GM19438 (cell line): ENCODE results near the gene EPSTI1.
A peak's percentile ranks its signal among the peaks of the same experiment; 100 is the strongest.

Experiments used
- ATAC-seq: cut with Tn5 transposase; IDR thresholded peaks from one replicate; pipeline ENCODE4 v1.9.1; 2021; ENCODE audit warnings: low read depth; ENCODE audit not compliant: unreplicated experiment

EPSTI1 gene, protein sequence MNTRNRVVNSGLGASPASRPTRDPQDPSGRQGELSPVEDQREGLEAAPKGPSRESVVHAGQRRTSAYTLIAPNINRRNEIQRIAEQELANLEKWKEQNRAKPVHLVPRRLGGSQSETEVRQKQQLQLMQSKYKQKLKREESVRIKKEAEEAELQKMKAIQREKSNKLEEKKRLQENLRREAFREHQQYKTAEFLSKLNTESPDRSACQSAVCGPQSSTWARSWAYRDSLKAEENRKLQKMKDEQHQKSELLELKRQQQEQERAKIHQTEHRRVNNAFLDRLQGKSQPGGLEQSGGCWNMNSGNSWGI

DNA sequence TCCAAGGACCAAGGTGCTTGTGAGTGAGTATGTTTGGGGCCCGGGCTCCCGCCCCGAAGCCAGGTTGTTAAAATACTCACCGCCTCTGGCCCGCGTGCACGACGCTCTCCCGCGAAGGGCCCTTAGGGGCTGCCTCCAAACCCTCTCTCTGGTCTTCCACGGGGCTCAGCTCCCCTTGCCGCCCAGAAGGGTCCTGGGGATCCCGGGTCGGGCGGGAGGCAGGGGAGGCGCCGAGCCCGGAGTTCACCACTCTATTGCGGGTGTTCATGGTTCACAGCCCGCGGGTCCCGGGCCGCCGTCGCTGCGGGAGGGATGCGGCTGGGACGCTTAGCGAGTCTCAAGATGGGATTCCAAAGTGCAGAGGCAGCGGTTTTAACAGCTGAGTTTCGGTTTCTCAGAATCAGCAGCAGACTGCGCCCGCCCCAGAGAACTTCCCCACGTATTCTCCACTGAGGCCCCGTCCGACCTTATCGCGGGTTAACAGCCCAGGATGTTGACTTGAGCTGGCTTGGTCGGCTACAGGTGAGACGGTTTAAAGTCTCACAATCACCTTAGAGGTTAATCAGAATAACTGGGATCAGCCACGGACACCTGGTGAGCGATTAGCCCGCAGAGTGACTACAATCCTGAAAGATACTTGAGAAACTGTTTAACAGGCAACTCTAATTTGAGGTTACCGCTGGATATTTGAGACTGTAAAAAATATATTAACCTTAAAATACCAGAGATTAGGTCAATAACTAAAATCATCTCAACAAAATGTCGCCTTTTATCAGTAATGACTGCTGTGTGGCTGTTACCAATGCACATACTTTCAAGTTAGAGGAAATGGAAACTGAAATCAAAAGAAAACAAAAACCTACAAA lies at the start of gene EPSTI1:
Gene EPSTI1, minus strand, starts transcription at position 344 of the 866 bp plus-strand sequence. Its CDS starts 76 bp downstream, at position 268.
- peak; percentile 73 for ATAC-seq

GRCh38 chr13:43041369-43041921 lies 49.4 kb upstream of the EPSTI1 start:
- ATAC-seq: peak; percentile 52

DNA sequence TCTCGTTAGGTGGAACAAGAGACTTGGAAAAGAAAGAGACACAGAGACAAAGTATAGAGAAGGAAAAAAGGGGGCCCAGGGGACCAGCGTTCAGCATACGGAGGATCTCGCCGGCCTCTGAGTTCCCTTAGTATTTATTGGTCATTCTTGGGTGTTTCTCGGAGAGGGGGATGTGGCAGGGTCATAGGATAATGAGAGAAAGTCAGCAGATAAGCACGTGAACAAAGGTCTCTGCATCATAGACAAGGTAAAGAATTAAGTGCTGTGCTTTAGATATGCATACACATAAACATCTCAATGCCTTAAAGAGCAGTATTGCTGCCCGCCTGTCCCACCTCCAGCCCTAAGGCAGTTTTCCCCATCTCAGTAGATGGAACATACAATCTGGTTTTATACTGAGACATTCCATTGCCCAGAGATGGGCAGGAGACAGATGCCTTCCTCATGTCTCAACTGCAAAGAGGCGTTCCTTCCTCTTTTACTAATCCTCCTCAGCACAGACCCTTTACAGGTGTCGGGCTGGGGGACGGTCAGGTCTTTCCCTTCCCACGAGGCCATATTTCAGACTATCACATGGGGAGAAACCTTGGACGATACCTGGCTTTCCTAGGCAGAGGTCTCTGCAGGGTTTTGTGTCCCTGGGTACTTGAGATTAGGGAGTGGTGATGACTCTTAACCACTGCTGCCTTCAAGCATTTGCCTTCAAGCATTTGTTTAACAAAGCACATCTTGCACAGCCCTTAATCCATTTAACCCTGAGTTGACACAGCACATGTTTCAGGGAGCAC lies 48.7 kb upstream of the EPSTI1 start:
- peak; percentile 33 for ATAC-seq

- ATAC-seq: no peak
These were observed 47.9 kb upstream of the EPSTI1 start for GRCh38 chr13:43039966-43040365.

DNA sequence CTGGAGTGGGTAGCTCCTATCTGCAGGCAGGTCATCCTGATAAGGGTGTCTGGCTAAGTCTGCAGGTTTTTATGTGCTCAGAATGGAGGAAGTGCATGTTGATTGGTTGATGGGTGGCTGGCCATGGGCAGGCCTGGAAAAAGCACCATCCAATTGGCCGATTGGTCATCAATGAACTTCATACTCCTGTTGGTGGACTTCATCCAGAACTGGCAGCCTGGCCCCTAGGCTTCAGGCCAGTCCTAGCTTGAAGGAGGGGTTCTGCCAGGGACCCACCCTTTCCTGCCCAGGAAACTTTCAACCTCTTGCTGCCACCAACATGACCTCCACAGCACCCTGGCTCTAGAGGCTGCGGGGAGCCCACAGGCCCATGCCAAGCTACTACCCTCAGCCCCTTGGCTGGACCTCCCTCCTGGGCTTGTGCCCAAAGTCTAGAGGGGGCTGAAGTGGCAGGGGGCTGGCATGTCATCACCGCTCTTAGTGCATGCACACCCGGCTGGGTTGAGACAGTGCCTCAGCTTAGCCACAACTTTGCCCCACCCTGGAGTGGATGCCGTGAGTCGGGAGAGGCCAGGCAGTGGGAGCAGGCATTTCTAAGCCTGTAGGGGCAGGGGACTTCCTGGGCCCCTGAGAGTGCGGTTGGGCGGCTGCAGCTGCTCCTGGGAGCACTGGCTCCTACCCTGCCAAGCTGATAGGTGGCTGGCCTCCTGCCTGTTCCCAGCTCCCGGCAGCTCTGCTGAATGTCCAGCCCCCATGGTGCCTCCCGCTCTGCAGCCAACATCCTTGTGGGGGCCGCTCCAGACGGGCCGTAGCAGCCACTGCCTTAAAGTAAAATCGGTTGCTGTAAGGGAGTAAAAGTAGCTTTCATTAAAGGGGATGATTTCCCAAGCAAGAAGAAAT lies 44.6 kb upstream of the EPSTI1 start:
- no peak for ATAC-seq

GRCh38 chr13:43033038-43033437 lies 41.0 kb upstream of the EPSTI1 start:
- no peak for ATAC-seq

DNA sequence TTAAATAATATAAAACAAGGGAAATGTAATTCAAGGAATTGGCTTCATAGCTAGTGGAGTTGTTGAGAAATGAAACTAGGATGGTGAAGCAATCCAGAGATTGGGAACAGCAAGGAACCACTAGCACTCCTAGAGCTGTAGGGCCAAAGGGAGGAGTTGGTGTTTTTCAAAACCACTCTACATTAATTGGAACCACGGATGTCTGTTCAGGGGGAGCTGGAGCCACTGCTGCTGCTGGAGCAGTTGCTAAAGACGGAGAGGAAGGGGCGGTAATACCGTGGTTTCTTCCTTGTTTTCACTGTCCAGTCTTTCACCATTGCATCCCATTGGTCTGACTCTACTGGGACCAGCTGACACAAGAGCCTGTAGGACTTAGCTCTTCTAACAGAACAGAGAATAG lies 39.8 kb upstream of the EPSTI1 start:
- no peak for ATAC-seq

DNA sequence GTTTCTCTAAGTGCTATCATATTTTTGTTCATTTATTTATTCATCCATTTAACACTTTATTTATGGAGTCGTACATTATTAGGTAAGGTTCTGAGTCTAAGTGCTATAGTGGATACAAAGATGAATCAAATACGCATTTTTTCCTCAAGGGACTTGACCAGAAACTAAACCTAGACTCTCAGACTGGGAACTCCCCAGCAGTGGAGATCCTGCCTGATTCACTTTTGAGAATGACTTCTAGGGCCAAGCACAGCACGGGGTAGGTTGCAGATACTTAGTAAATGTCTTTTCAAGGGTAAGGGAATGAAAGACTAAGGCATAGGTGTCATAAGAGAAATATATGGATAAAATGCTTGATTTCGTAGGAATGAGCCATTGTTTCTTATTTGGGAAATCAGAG lies 38.5 kb upstream of the EPSTI1 start:
- ATAC-seq: no peak

GRCh38 chr13:43026262-43026661 lies 34.2 kb upstream of the EPSTI1 start:
- ATAC-seq: no peak

DNA sequence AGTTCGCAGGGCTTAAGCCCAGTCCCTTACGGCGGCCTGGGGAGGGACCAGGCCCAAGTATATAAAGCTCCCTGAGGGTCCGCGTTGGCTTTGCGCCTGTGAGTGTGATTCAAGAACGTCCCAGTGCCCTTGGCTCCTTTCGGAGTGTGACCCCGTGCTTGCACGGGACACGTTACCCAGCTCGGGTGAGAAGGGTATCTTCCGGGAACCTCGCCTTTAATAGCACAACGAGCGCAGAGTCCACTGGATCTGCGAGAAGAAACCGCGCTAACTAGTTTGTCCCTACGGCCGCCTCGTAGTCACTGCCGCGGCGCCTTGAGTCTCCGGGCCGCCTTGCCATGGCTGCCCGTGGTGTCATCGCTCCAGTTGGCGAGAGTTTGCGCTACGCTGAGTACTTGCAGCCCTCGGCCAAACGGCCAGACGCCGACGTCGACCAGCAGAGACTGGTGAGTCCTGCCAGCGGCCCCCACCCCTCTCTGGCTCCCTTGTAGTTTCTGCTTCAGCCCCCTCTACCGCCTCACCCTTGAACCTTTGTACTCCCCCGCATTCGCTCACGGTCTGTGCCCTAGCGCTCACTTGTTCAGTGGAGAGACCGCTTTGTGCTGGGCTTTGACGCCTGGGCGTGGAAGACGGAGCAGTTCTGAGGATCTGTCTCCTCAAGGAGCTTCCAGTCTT lies 31.4 kb upstream of the EPSTI1 start, which contains the start of gene DNAJC15:
Gene DNAJC15, plus strand, starts transcription at position 298 of the 675 bp plus-strand sequence. Its CDS starts 41 bp downstream, at position 339.
- ATAC-seq: peak; percentile 86

- no peak for ATAC-seq
These were observed 30.9 kb upstream of the EPSTI1 start for GRCh38 chr13:43022934-43023288.

DNA sequence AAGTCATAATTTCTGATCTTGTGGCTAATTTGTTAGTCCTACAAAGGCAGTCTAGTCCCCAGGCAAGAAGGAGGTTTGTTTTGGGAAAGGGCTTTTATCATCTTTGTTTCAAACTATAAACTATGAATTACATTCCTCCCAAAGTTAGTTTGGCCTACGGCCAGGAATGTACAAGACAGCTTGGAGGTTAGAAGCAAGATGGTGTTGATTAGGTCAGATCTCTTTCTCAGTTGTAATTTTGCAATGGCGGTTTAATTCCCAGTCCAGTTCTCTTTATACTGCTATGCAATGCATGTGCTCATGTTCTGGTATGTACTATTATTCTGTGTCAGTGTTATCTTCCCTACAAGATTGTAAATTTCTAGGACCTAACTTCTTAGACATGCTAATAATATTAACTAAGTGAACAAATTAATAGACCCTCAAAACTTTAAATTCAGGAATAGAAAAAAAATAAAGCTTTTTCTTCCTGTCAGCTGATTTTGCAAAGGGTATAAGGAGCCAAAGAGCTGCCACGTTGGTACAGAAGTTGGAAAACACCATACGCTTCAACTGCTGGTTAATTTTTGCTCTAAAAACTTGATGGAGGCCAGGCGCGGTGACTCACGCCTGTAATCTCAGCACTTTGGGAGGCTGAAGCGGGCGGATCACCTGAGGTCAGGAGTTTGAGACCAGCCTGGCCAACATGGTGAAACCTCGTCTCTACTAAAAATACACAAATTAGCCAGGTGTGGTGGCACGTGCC lies 30.1 kb upstream of the EPSTI1 start:
- no peak for ATAC-seq

DNA sequence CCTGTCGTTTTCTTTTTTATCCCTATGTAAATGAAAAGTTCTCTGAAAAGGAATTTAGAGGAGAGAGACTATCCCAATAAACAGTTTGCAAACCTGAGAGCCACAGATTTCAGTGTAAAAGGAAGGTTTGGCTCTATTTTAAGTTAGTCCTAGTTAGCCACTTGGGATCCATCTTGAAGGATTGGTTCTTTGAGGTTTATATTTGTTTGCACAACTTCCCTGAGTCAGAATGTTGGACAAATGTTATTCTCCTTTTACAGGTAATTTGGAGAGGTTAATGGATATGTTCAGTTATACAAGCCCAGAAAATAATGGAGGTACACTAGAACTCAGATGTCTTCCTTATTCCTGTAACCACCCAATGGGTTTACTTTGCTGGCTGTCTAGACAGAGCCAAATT lies 28.8 kb upstream of the EPSTI1 start:
- ATAC-seq: no peak

DNA sequence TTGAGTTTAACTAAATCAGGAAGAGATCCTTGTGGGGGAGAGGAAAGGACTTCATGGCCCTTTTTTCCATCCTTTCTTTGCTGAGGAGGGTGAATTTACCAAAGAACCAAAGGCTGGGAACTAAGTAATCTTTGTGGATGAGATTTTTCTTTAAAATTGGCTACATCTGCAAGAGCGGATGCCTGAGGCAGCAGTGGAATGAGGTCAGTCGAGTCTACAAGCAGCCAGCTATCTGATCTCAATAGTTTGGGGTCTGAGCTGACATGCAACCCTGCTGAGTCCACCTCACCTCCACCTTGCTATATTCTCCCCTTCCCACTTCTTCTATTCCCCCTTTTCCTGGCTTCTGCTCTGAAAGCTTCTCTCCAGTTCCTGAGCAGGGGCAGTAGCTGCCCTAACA lies 27.8 kb upstream of the EPSTI1 start:
- ATAC-seq: no peak

DNA sequence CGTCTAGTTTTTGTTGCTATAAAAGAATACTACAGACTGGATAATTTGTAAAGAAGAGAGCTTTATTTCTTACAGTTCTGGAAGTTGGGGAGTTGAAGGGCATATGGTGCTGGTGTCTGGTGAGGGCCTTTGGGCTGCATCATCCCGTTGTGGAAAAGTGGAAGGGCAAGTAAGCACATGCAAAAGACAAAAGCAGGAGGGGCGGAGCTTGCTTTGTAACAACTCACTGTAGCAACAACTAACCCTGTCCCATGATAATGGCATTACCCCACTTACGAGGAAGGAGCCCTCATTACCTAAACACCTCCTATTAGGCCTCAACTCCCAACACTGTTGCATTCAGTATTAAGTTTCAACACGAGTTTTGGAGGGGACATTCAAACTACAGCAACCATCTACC lies 24.2 kb upstream of the EPSTI1 start:
- ATAC-seq: no peak

DNA sequence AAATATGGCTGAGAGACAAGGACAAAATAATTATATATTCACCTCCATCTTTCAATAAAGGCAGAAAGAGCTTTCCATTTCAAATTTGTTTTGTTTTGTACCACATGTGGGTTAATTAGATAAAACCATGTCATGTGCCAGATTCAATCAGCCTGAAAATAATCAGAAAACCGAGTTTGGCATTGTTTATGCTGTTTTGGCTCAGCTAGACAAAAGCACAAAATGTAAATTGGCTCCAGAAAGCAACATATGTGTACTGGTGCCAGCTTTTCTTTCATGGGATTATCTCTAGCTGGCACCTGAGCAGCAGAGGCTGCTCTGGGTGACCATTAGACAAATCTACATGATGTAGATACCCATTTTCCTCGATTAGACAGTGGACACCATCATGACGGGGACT lies 22.1 kb upstream of the EPSTI1 start:
- no peak for ATAC-seq

DNA sequence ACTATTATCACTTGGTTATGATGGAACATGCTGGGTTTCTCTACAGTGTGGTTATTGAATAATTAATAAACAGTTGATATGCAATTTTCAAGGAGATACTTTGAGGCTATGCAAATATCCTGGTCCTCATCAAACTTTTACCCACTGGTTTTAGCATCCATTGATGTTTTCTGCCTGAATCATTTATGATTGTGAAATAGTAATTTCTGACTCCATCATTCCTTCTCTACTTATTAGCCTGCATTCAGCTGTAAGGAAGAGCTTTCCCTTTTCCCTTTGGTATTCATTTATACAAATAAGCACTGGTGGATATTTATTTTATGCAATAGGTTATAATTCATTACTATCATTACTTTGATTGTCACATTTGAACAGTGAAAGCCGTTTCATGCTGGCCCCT lies 17.5 kb upstream of the EPSTI1 start:
- ATAC-seq: no peak

- no peak for ATAC-seq
These were observed 16.6 kb upstream of the EPSTI1 start for GRCh38 chr13:43008596-43008995.
